ELR (cell line): ENCODE measurements around the gene ZNF689.

ENCODE experiments used
- DNase-seq: peaks from one replicate; pipeline ENCODE4 v3.0.0-alpha.2; 2015; ENCODE audit warnings: low read depth

The ZNF689 gene

DNA sequence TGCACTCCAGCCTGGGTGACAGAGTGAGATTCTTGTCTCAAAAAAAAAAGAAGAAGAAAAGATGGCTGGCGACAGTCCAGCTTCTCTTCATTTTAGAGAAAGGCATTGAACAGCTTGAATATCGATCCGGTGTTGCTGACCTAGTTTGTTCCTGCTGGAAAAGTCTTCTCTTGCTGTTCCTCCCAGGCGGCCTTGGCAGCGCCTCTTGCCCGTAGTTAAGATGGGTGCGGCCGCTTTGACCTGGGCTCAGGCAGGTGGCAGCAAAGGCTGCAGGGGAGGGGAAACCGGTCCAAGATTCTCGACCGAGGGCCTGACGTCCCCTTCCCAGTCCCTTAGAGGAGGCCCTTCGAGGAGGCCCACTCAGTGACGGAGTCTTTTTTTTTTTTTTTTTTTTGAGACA, 48.2 kb downstream of the ZNF689 start:
- no peak for DNase-seq

GRCh38 chr16:30561089-30561816, 48.9 kb downstream of the ZNF689 start:
- no peak for DNase-seq

- no peak for DNase-seq
Measured at GRCh38 chr16:30559690-30560089, 50.5 kb downstream of the ZNF689 start.

- no peak for DNase-seq
Measured at GRCh38 chr16:30558789-30559377, 51.3 kb downstream of the ZNF689 start.

GRCh38 chr16:30557957-30558788, 52.0 kb downstream of the ZNF689 start, which contains the start of gene ZNF764:
Gene ZNF764 (minus strand): TSS chr16:30558374. CDS start chr16:30558182, 192 bp downstream.
- peak; percentile 99 for DNase-seq

GRCh38 chr16:30557707-30557956, 52.6 kb downstream of the ZNF689 start:
- DNase-seq = peak; percentile 26

- DNase-seq = no peak
Measured at GRCh38 chr16:30556125-30556473, 54.1 kb downstream of the ZNF689 start.

DNA sequence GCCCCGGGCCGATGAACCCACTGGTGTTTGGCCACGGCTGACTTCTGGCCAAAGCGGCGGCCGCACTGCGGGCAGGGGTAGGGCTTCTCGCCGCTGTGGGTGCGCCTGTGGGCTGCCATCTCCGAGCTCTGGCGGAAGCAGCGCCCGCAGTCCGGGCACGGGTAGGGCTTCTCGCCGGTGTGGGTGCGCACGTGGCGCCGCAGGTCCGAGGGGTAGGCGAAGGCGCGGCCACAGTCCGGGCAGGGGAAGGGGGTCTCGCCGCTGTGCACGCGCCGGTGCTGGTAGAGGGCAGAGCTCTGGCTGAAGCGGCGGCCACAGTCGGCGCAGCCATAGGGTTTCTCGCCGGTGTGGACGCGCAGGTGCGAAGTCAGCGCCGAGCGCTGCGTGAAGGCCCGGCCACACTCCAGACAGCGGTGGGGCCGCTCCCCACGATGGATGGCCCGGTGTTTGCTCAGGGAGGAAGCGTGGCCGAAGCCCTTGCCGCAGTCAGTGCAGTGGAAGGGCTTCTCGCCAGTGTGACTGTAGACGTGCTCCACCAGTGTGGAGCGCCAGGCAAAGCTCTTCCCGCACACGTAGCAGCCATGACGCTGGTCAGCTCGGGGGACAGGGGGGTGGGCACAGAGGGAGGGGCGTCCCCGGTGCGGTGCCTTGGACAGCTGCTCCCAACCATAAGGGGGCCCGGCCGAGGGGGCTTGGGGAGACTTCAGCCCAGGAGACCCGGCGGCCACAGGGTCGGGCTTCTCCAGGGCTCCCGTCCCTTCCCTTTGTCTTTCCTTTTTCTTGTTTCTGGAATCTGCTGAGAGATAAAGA, 54.7 kb downstream of the ZNF689 start:
- DNase-seq = no peak

GRCh38 chr16:30554557-30555314, 55.5 kb downstream of the ZNF689 start:
- DNase-seq = no peak

DNA sequence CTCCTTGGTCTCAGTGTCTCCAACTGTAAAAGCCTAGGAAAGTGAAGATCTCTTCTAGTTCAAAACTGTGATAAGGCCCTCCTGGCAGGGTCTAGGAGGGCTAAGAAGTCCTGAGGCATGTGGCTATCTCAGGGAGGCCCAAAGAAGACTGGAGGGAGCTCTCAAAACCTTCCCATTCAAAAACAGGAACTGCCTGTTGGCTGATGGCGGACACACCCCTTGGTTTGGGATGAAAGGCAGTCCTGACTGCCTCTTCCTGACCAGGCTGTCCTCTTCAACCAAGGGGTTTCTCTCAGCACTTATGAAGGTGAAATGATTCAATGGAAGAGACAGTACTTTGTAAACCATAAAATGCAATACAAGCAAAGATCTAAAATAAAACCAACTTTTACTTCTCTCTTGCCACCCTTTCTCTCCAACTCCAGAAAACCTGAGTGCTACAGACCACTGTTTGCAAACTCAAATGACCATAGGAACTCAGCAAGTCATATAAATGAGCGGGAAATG, 56.7 kb downstream of the ZNF689 start:
- no peak for DNase-seq

- DNase-seq = no peak
Measured at GRCh38 chr16:30552956-30553355, 57.2 kb downstream of the ZNF689 start.
